Gastroesophageal sphincter (tissue), 3 donors: Measurements from ENCODE around the gene SLC35E1.

Source experiments
- CTCF ChIP-seq, 4 experiments: fragments of 200-600 bp in 2 of 4; fragments of 450-650 bp in 2 of 4; sonication (generic) in 1 of 4; IDR thresholded peaks; one replicate each; pipeline ENCODE4 v1.5.1; 2017 to 2019; ENCODE audit warnings: antibody characterized with exemption in 4 of 4, mild to moderate bottlenecking in 2 of 4, moderate library complexity in 2 of 4
- EP300 ChIP-seq: sonication (generic); formaldehyde crosslinking; IDR thresholded peaks from one replicate; pipeline ENCODE4 v1.6.1; 2017; ENCODE audit warnings: antibody characterized with exemption, mild to moderate bottlenecking

GRCh38 chr19:16506961-16507360, 65.3 kb downstream of the SLC35E1 start:
- TF ChIP-seq CTCF (IDR thresholded peaks at IDR 0.05) (no peak), EP300 (no peak)
